GM12873 (cell line): ENCODE data around the gene TRMT2B.

Experiments used
- TF ChIP-seq, protein P1 (sequence below): IDR thresholded peaks from 2 replicates; pipeline ENCODE4 v1.5.1; 2012; ENCODE audit warnings: low read depth, mild to moderate bottlenecking, moderate library complexity, low read length, control low read depth; ENCODE audit not compliant: insufficient read depth; ENCODE audit errors: missing control alignments

The TRMT2B gene

DNA sequence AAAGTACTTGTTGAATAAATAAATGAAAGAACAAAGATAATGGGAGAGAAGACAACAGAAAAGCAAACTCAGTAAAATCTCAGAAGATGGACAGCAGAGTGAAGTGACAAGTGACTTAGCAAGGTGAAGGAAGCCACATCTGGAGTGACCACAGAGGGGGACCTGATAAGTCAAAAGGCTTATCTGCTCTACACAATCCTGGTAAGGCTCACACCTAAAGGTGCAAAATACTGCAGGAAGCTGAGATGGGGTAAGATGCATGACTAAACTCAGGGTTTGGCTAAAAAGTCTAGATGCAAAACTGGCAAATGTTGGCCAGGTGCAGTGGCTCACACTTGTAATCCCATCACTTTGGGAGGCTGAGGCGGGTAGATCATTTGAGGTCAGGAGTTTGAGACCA is 22.2 kb downstream of the TRMT2B start:
- TF ChIP-seq, protein P1, sequence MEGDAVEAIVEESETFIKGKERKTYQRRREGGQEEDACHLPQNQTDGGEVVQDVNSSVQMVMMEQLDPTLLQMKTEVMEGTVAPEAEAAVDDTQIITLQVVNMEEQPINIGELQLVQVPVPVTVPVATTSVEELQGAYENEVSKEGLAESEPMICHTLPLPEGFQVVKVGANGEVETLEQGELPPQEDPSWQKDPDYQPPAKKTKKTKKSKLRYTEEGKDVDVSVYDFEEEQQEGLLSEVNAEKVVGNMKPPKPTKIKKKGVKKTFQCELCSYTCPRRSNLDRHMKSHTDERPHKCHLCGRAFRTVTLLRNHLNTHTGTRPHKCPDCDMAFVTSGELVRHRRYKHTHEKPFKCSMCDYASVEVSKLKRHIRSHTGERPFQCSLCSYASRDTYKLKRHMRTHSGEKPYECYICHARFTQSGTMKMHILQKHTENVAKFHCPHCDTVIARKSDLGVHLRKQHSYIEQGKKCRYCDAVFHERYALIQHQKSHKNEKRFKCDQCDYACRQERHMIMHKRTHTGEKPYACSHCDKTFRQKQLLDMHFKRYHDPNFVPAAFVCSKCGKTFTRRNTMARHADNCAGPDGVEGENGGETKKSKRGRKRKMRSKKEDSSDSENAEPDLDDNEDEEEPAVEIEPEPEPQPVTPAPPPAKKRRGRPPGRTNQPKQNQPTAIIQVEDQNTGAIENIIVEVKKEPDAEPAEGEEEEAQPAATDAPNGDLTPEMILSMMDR, result no peak

DNA sequence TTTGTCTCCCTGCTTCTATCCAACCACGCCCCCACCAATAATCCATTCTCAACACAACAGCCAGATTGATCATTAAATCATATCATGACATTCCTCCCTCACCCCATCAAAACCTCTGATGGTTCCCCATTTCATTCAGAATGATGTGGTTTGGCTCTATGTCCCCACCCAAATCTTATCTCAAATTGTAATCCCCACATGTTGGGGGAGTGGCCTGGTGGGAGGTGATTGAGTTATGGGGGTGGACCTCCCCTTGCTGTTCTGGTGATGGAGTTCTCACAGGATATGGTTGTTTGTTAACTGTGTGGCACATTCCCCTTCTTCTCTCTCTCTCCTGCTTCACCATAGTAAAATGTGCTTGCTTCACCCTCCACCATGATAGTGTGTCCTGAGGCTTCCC is 23.3 kb downstream of the TRMT2B start:
- TF ChIP-seq, protein P1, result no peak

DNA sequence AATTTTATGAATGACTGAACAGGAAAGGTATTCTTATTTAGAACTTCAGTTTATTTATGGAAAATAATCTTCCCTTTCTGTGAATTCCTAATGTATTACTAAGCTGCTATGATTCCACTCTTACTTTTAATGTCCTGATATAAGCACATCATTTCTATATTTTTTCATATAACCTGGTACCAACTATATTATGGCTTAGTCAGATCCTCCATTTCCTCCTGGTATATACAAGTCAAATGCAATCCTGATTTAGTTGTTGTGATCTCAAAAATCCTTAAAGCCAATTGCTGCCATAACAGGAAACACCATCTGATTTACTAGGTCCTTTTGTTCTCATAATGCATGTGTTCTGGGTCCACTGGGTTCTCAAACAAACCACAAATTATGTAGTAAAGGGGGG is 26.8 kb downstream of the TRMT2B start:
- TF ChIP-seq, protein P1, result no peak

DNA sequence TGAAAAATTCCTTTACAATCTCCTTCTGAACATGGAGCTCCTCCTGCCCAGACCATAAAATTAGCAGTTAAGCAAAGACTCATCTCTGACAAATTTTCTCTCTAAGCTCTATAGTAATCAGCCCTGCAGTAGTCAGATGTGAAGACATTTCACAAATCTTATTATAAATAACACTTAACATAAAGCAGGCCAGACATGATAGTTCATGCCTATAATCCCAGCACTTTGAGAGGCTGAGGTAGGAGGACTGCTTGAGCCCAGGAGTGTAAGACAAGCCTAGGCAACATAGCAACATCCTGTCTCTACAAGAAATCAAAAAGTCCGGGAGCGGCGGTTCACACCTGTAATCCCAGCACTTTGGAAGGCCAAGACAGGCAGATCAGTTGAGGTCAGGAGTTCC is 29.9 kb downstream of the TRMT2B start:
- TF ChIP-seq, protein P1, result no peak

DNA sequence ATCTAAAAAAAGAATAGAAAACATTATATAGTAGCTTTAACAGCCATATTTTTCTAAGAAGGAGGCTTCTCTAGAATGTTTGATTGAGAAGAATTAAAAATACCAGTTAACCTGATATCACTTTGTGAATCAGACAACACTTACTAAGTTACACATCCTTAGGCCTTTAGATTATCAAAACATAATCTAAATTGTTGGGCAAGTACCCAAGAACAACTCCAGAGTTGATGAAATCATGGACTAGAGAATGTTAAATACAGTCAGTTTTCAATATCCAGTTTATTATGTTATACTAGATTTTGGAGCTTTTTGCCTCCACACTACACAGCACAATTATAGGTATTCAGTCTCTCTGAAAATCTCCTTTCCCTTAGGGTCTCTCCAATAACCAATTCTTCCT is 42.8 kb downstream of the TRMT2B start:
- TF ChIP-seq, protein P1, result no peak

DNA sequence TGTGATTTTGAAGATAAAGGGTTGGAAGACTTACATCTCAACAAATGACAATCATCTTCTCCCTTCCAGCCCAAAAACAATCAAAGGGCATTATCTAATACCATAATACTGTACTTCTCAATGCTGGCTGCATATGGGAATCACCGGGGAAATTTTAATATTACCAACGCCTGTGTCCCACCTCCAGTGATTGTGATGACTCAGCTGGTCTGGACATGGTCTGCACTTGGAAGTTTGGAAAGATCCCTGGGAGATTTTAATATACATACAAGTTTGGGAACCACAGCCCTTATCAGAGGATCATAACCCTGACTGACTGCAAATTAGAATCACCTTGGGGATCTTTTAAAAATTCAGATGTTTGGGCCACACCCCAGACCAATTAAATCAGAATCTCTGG is 52.5 kb downstream of the TRMT2B start:
- TF ChIP-seq, protein P1, result no peak

DNA sequence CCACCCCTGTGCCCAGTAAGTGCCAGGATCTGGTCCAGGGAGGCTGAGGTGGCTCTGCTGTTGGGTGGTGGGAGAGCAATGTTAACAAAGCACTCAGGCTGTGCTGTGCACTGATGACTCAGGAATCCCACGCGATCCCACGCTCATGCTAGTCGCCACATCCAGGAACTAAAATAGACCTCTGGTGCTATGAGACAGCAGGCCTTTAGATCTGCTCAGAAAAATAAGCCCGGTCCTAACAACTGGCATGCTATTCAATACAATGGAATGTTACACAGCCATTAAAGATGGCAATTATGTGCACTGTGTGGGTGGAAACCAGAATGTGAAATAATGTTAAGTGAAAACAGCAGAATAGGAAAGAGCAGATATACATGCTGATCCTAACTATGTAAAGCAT is 56.4 kb downstream of the TRMT2B start:
- TF ChIP-seq, protein P1, result no peak
